ENCODE measurements around the gene CTRB2.
"Not testable (repeated sequence)": the region's sequence is repeated elsewhere in the genome, so short reads cannot be mapped to it uniquely, and the experiment has no call there.

The CTRB2 gene

DNA sequence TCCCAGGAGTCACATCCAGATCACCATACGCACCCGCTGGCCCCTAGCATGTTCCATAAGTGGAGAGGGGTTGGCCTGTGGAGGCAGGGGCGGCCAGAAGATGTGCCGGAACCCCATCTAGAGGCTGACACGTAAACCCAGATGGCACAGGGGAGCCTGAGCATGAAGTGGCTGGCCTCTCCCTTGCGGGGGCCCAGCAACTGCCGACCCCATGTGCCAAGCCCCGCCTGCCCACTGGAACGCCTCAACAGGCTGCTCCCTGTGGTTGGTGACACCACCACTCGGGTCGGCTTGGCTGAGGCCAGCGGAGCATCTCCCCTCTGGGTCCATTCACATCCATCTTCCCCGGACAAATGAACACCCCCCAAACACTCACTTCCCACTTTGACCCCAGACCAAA, 35.0 kb upstream of the CTRB2 start:
- no peak for DNase-seq

GRCh38 chr16:75241412-75241811, 34.5 kb upstream of the CTRB2 start:
- no peak for DNase-seq

GRCh38 chr16:75240633-75241032, 33.7 kb upstream of the CTRB2 start:
- not testable (repeated sequence) for DNase-seq

DNA sequence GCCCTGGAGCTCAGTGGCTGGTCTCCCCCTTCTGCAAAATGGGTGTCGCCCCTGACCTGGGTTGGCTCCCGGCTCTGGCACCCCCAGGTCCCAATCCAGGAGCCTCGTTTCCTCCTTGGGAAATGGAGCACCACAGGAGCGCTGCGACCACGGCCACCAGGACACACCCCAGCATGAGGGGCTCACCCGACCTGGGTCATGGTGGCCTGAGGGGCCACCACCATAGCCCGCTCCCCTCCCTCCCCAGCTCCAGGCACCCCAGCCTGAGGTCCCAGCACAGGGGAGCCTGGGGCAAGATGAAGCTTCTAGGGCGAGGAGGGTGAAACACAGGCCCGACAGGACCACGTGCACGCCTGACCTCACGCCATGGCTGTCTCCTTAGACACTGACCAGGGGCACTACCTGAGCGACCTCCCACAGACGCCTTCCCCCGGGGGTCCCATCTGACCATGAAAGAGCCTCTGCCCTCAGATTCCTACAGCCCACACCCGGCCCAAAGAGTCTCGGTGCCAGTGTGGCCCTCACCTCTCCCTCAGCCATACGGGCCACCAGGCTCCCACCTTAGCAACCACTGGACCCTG, 32.7 kb upstream of the CTRB2 start:
- DNase-seq = no peak

DNA sequence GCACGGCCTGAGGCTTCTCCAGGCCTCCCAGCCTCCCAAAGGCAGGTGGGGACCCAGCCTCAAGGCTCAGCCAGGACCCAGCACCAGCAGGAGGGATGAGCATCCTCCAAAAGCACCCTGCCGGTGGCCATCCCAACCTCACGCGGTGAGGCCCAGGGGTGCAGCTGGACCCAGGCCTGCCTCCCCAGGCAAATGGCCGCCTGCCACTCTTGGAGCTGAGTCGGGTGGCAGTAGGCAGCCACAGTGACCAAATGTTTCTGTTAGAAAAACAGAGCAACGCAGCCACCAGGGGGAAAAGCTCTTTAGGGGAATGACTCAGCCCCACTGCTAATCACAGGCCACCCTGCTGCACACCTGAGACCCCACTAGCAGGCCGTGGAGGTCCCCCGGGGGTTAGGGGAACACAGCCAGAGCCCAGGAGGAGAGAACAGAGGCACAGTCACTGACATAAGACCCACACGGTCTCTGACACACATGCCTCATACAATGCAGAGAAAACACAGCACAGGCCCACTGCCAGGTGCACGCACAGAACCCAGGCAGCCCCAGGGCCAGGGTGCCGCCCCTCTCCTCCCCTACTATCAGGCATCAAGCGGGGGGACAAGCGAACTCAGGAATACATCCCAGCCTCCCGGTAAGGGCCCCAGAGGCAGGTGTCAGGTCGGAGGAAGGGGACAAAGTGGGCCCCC, 32.0 kb upstream of the CTRB2 start:
- no peak for DNase-seq

DNA sequence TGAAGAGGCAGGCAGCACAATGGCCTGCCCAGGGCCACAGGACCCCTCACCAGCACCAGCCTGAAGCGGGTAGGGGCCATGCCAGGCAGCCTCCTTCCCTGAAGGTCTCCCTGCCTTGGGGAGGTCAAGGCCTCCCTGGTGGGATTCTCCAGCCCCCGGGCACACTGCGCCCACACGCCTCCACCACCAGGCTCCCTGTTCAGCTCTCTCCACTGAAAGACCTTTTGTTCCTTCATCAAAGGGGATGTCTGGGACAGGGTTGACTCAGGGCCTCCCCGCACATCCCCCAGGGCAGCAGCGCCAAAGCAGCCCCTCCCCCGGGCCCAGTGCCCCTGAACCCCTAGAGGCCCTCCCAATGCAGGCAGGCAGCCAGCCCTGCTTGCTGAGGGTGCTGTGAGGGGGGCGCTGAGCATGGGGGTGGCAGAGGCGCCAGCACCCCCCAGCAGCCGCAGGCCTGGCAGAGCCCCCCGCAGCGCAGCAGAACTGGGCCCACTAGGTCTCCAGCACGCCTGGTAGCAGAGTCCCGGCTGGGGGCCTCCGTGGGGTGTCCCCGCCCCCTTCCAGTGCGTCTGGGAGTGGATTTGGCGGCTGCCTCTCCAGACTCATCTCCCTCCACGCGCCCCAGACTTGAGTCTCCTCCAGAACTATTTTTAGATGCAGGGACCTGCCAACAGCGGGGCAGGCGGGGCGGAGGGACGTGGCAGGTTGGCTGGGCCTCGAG, 31.3 kb upstream of the CTRB2 start:
- DNase-seq = no peak

GRCh38 chr16:75237398-75238131, 30.6 kb upstream of the CTRB2 start:
- no peak for DNase-seq

DNA sequence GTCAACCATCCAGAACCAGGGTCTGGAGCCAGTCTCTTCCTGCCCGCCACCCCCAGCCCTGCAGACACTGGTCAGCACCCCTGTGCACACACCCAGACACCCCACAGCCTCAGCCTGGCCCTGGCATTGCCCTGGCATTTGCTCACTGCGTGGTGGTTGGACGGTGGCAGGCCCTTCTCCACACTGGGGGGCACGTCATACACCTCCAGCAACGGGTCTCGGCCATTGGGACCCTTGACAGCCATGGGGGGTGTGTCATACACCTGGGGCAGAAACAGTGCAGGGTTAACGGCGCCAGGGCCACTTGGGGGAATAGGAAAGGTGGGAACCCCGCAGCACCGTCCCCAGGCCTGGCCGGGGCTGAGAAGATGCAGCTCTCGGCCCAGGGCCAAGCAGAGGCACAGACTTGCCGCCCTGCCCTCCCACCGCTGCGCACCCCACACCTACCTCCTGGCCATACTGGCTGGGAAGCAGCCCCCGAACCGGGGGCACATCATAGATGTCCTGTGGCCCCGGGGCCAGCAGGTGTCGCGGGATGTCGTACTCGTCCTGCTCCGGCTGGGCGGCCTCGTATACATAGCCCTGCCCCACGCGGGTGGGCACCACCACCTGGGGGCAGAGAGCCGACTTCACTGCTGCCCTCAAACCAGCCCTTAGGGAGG, 29.9 kb upstream of the CTRB2 start:
- no peak for DNase-seq

GRCh38 chr16:75236232-75236631, 29.3 kb upstream of the CTRB2 start:
- DNase-seq = no peak

DNA sequence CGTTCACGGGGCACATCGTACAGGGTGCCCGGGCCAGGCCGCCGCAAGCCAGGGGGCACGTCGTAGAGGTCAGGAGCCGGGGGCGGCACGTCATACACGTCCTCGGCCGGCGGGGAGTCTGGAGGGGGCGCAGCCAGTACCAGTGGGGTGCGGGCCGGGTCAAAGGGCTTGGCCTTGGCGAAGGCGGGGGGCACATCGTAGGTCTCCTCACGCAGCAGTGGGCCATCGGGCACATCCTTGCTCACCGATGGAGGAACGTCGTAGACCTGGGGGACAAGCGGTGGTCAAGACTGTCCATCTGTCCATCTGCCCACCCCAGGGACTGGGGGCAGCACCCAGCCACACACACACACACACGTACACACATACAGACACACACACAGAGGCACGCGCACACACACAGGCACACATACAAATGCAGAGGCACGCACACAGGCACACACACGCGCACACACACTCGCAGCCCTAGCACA, 28.8 kb upstream of the CTRB2 start:
- no peak for DNase-seq

GRCh38 chr16:75234856-75235696, 28.1 kb upstream of the CTRB2 start:
- no peak for DNase-seq

GRCh38 chr16:75233611-75233938, 26.6 kb upstream of the CTRB2 start:
- no peak for DNase-seq

DNA sequence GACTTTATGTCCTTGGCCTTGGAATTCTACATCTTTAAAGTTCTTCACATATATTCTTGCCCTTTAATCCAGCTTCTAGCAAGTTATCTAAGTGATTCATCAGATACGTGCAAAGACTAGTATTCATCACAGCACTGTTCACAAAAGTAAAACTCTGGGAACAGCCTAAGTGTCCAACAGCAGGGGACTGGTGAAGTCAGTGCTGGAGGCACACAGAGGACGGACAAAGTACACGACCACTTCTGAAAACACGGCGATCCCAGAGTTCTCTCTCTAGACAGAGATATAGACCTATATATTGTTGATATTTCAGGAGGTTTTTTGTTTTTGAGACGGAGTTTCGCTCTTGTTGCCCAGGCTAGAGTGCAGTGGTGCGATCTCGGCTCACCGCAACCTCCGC, 24.6 kb upstream of the CTRB2 start:
- DNase-seq = no peak

DNA sequence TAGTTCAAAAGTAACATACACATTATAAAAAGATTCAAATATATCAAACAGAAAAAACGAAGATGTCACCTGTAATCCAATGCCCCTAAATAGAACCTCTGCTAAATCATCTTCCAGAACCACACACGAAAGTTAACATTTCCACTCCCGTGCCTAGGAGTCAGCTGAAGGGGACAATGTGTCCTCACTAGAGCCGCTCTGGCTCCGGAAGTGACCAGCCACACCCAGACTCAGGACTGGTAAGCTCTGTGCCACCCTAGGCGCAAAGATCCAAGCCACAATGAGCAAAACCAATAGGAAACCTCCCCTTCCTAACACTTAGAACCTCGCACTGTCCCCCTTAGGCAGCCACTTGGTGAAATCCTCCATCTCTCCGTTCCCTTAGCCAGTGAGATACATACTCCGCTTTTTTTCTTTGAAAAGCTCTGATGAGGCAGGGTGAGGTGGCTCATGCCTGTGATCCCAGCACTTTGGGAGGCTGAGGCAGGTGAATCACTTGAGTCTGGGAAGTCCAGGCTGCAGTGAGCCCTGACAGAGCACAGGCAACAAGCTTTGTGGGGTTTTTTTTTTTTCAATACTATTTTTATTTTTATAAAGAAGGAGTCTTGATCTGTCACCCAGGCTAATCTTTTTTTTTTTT, 23.6 kb upstream of the CTRB2 start:
- no peak for DNase-seq

DNA sequence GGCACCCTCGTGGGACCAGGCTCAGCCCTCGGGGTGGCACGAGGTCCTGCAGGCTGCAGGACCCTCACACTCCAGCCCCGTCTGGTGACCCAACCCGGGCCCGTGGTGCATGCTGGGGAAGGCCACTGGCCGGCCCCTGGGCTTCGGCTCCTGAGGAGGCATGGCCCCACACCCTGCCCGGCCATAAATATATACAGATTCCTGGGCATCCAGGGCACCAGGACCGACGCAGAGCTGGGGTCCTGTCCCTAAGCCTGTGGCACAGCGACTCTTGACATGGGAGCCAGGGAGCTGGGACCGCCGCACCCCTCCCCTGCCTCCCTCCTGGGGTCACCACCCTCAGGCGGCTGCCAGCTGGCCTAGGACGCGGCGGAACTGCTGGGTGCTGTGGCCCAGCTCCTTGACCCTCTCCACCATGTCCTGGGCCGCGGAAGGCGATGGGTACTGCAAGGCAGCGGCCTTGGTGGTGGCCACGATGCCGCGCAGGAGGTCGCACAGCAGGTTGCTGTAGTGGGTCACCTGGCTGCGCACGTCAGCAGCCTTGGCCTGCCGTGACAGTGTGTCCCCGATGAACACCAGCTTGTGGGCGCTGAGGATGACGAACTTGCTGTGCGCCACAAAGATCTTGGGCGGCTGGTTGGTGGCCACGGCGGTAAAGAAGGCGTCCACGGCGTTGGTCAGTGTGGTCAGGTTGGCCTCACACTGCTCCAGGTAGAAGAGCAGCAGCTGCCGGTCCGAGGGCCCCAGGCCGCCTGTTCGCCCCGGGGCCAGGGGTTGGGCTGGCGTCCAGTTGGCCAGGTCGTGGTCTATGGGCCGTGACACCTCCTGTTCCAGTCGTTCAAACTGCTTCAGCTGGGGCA, 22.4 kb upstream of the CTRB2 start:
- no peak for DNase-seq

GRCh38 chr16:75228143-75228976, 21.4 kb upstream of the CTRB2 start:
- DNase-seq = no peak

- no peak for DNase-seq
Observed at GRCh38 chr16:75227361-75228142, 20.6 kb upstream of the CTRB2 start.

GRCh38 chr16:75226550-75227360, 19.8 kb upstream of the CTRB2 start:
- DNase-seq = no peak

Measured in NCI-H2029 (cell line).